ENCODE measurements around the gene THEM5. TPM values are rescaled to one million over a fixed set of nuclear protein-coding genes. Genes with fewer than 3 reads are reported as not detected.

Gene THEM5
- total RNA-seq, 2 experiments from 2014 or later: not detected

DNA sequence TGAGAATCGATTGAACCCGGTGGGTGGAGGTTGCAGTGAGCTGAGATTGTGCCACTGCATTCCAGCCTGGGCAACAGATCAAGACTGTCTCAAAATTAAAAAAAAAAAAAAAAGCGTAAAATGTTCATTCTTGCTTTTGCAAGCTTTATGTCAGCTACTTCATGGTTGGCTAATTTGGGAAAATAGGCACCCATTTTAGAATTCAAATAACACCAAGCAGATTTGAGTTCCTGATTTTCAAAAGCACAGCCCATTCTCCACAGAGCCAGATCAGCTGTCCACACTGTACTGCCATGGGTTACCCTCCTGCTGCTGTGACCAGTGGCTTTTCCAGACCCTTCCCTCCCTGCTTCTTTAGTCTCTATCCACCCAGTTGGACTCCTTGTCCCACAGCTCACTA is 4.4 kb downstream of the THEM5 start:
- H3K27ac Mint-ChIP-seq: peak overlapping the region; percentile 1
- H3K4me3 Mint-ChIP-seq: no peak overlapping the region
- no peak for DNase-seq
- intact Hi-C loops (cut with micrococcal nuclease): loop anchor here (5.0 kb wide), 1 partner anchor 33 kb away; no protein-coding TSS in a partner anchor
- H3K9me3 Mint-ChIP-seq: no peaks in the 10 kb centered on the region
- CTCF ChIA-PET: interaction anchor here (1.2 kb wide), 1 partner anchor 9 kb away, joined by 3 read pairs; the partner anchor contains the start of gene C2CD4D
- no peaks in the 10 kb centered on the region for H3K27me3 Mint-ChIP-seq (ENCODE audit: low read depth)
- H3K36me3 Mint-ChIP-seq (ENCODE audit: low read depth): peaks cover 12% of the 10 kb centered on the region
- H3K4me1 Mint-ChIP-seq (ENCODE audit: low read depth): peaks cover 26% of the 10 kb centered on the region

DNA sequence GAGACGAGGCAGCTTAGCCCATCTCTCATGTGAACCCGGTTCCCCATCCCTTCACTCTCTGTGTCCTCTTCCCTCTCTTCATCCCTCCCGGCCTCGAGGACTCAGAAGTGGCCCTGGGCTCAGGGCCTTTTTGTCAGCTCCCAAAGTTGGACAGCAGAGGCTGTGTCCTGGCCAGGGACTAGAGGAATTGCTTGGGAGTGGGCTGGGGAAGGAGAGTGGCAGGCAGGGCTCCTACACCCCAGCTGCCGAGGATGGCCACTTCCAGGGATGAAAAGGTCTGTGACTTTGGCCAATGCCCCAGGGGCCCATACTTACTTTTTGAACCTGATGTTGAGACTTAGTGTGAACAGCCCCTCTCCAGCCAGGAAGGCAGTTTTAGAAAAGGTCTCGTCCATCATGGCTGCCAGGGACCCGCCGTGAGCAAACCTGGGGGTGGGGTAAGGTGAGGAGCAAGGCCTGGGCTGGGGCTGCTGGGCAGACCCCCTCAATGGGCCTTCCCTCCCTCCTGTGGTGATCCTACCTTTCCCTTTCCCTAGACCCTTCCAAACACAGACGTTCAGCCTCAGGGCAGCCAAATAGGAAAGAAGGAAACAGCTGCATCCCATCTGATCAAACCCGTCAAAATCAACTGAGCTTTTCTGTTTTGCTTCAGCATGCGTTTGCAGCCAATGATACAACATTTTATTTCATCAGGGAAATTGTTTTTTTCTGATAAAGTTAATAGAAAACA is 5.5 kb downstream of the THEM5 start:
- Mint-ChIP-seq H3K4me1 (ENCODE audit: low read depth) (peaks cover 26% of the 10 kb centered on the region), H3K27me3 (ENCODE audit: low read depth) (no peaks in the 10 kb centered on the region), H3K9me3 (no peaks in the 10 kb centered on the region), H3K27ac (peak overlapping the region; percentile 56), H3K4me3 (no peak overlapping the region), H3K36me3 (ENCODE audit: low read depth) (peaks cover 12% of the 10 kb centered on the region)
- intact Hi-C loops (cut with micrococcal nuclease): loop anchor here (1.0 to 5.0 kb wide), 2 partner anchors 9 to 34 kb away; partner anchors contain the start of gene C2CD4D
- no peak for DNase-seq
- CTCF ChIA-PET: interaction anchor here (0.6 to 1.1 kb wide), 3 partner anchors 11 to 154 kb away, joined by 3 to 5 read pairs (median 4); no protein-coding TSS in a partner anchor

- no peak overlapping the region for H3K4me3 Mint-ChIP-seq
Measured at GRCh38 chr1:151846686-151847237, 6.8 kb downstream of the THEM5 start.

DNA sequence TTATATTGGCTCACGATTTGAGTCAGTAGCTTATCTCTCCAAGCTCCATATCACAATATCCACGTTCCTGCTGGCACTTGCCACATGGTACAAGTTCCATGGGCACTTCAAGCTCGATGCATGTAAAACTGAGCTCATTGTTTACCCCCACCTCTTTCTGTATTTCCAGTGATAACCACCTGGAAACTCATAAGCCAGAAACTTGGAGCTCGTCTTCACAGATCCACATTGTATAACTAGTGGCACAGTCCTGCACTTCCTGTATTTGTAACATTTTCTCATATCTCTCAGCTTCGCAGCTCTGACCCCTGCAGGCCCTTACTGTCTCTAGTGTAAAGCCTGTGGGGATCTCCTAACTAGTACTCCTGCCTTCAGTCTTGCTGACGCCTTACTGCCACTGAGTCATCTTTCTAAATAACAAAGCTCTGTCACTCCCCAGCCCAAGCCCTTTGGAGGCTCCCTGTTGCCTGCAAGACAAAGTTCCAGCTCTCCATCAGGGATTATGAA is 7.4 kb downstream of the THEM5 start:
- Mint-ChIP-seq H3K9me3 (no peaks in the 10 kb centered on the region), H3K4me3 (no peak overlapping the region), H3K4me1 (ENCODE audit: low read depth) (peaks cover 26% of the 10 kb centered on the region), H3K27ac (no peak overlapping the region), H3K36me3 (ENCODE audit: low read depth) (peaks cover 14% of the 10 kb centered on the region), H3K27me3 (ENCODE audit: low read depth) (no peaks in the 10 kb centered on the region)
- intact Hi-C loops (cut with micrococcal nuclease): loop anchor here (5.0 kb wide), 1 partner anchor 36 kb away; no protein-coding TSS in a partner anchor
- CTCF ChIA-PET: interaction anchor here (0.8 to 1.2 kb wide), 3 partner anchors 9 to 113 kb away, joined by 3 to 4 read pairs (median 3); no protein-coding TSS in a partner anchor
- DNase-seq: peak; percentile 43

More at GRCh38 chr1:151846686-151847237, 6.8 kb downstream of the THEM5 start:
- DNase-seq: peak; percentile 29
- H3K36me3 Mint-ChIP-seq (ENCODE audit: low read depth): peaks cover 14% of the 10 kb centered on the region
- peak overlapping the region; percentile 29 for H3K27ac Mint-ChIP-seq
- intact Hi-C loops (cut with micrococcal nuclease): loop anchor here (5.0 kb wide), 1 partner anchor 36 kb away; no protein-coding TSS in a partner anchor
- CTCF ChIA-PET: interaction anchor here (0.8 to 1.2 kb wide), 3 partner anchors 10 to 113 kb away, joined by 3 to 4 read pairs (median 3); no protein-coding TSS in a partner anchor
- no peaks in the 10 kb centered on the region for H3K27me3 Mint-ChIP-seq (ENCODE audit: low read depth)
- no peaks in the 10 kb centered on the region for H3K9me3 Mint-ChIP-seq
- H3K4me1 Mint-ChIP-seq (ENCODE audit: low read depth): peaks cover 26% of the 10 kb centered on the region

DNA sequence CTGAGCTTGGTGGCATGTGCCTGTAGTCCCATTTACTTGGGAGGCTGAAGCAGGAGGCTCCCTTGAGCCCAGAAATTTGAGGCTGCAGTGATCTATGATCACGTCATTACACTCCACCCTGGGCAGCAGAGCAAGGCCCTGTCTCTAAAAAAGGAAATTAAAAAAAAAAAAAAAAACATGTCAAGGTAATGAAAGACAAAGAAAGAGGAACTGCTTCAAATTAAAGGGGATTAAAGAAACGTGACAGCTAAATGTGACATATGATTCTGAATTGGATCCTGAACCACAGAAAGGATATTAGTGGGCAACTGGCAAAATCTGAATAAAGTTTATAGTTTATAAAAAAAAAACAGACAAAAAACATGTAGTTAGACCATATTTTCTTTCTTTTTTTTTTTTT is 10.1 kb downstream of the THEM5 start:
- H3K27me3 Mint-ChIP-seq (ENCODE audit: low read depth): no peaks in the 10 kb centered on the region
- H3K36me3 Mint-ChIP-seq (ENCODE audit: low read depth): peaks cover 14% of the 10 kb centered on the region
- no peaks in the 10 kb centered on the region for H3K9me3 Mint-ChIP-seq
- intact Hi-C loops (cut with micrococcal nuclease): no loop called here
- no peak overlapping the region for H3K27ac Mint-ChIP-seq
- no peak overlapping the region for H3K4me3 Mint-ChIP-seq
- CTCF ChIA-PET: interaction anchor here (0.8 to 1.2 kb wide), 2 partner anchors 39 to 158 kb away, joined by 3 read pairs; no protein-coding TSS in a partner anchor
- peaks cover 34% of the 10 kb centered on the region for H3K4me1 Mint-ChIP-seq (ENCODE audit: low read depth)
- no peak for DNase-seq

GRCh38 chr1:151841141-151841540 is 12.4 kb downstream of the THEM5 start:
- CTCF ChIA-PET: interaction anchor here (1.2 kb wide), 1 partner anchor 160 kb away, joined by 3 read pairs; no protein-coding TSS in a partner anchor
- DNase-seq: no peak
- H3K36me3 Mint-ChIP-seq (ENCODE audit: low read depth): peaks cover 8% of the 10 kb centered on the region
- H3K27ac Mint-ChIP-seq: no peak overlapping the region
- no peaks in the 10 kb centered on the region for H3K9me3 Mint-ChIP-seq
- H3K4me1 Mint-ChIP-seq (ENCODE audit: low read depth): peaks cover 36% of the 10 kb centered on the region
- intact Hi-C loops (cut with micrococcal nuclease): no loop called here
- H3K27me3 Mint-ChIP-seq (ENCODE audit: low read depth): no peaks in the 10 kb centered on the region
- H3K4me3 Mint-ChIP-seq: peak overlapping the region; percentile 4

- H3K4me3 Mint-ChIP-seq: peak overlapping the region; percentile 88
- H3K36me3 Mint-ChIP-seq (ENCODE audit: low read depth): peaks cover 6% of the 10 kb centered on the region
- H3K4me1 Mint-ChIP-seq (ENCODE audit: low read depth): peaks cover 34% of the 10 kb centered on the region
- DNase-seq: no peak
- H3K27ac Mint-ChIP-seq: peak overlapping the region; percentile 83
- CTCF ChIA-PET: interaction anchor here (0.7 to 1.2 kb wide), 5 partner anchors 9 to 161 kb away, joined by 3 to 5 read pairs (median 3); no protein-coding TSS in a partner anchor
- no peaks in the 10 kb centered on the region for H3K9me3 Mint-ChIP-seq
- no peaks in the 10 kb centered on the region for H3K27me3 Mint-ChIP-seq (ENCODE audit: low read depth)
- intact Hi-C loops (cut with micrococcal nuclease): no loop called here
Measured at GRCh38 chr1:151840421-151840820, 13.1 kb downstream of the THEM5 start.

- no peaks in the 10 kb centered on the region for H3K27me3 Mint-ChIP-seq (ENCODE audit: low read depth)
- H3K4me1 Mint-ChIP-seq (ENCODE audit: low read depth): peaks cover 34% of the 10 kb centered on the region
- H3K9me3 Mint-ChIP-seq: no peaks in the 10 kb centered on the region
- CTCF ChIA-PET: interaction anchor here (0.5 to 1.2 kb wide), 6 partner anchors 10 to 668 kb away, joined by 3 to 5 read pairs (median 3); no protein-coding TSS in a partner anchor
- peaks cover 3% of the 10 kb centered on the region for H3K36me3 Mint-ChIP-seq (ENCODE audit: low read depth)
- peak; percentile 83 for DNase-seq
- intact Hi-C loops (cut with micrococcal nuclease): loop anchor here (1.0 to 10.0 kb wide), 8 partner anchors 9 to 645 kb away; partner anchors contain the start of genes CELF3, PIP5K1A, POGZ and VPS72
- H3K27ac Mint-ChIP-seq: peak within 1 kb of the TSS; percentile 83
- peak within 1 kb of the TSS; percentile 88 for H3K4me3 Mint-ChIP-seq
Measured at GRCh38 chr1:151839457-151840403, 13.8 kb downstream of the THEM5 start, which contains the start of gene C2CD4D. Gene C2CD4D (minus strand): TSS chr1:151839820. CDS start chr1:151838989, 831 bp downstream.

DNA sequence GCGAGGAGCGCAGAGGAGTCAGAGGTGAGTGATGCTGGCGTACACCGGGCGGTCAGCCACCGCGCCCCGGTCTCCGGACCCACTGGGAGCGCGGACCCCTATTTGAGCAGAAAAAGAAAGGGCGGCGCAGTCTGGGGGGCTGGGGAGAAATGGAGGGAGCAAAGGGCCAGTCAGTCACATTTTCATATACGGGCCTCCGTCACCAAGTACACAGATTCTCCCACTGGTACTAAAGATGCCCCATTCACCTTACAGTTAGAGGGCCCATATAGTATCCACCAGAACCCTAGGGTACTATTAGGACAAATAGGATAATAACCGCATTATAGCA is 14.5 kb downstream of the THEM5 start:
- CTCF ChIA-PET: no interaction called here
- H3K27me3 Mint-ChIP-seq (ENCODE audit: low read depth): no peaks in the 10 kb centered on the region
- H3K36me3 Mint-ChIP-seq (ENCODE audit: low read depth): peaks cover 2% of the 10 kb centered on the region
- intact Hi-C loops (cut with micrococcal nuclease): loop anchor here (1.0 to 10.0 kb wide), 8 partner anchors 9 to 644 kb away; partner anchors contain the start of genes CELF3, PIP5K1A, POGZ and VPS72
- no peak for DNase-seq
- peak overlapping the region; percentile 83 for H3K27ac Mint-ChIP-seq
- peaks cover 37% of the 10 kb centered on the region for H3K4me1 Mint-ChIP-seq (ENCODE audit: low read depth)
- H3K9me3 Mint-ChIP-seq: no peaks in the 10 kb centered on the region
- peak overlapping the region; percentile 88 for H3K4me3 Mint-ChIP-seq

- Mint-ChIP-seq H3K27me3 (ENCODE audit: low read depth) (no peaks in the 10 kb centered on the region), H3K9me3 (no peaks in the 10 kb centered on the region), H3K27ac (peak overlapping the region; percentile 83), H3K4me1 (ENCODE audit: low read depth) (peaks cover 43% of the 10 kb centered on the region), H3K36me3 (ENCODE audit: low read depth) (peaks cover 2% of the 10 kb centered on the region), H3K4me3 (peak overlapping the region; percentile 88)
- CTCF ChIA-PET: no interaction called here
- peak; percentile 53 for DNase-seq
- intact Hi-C loops (cut with micrococcal nuclease): loop anchor here (1.0 to 10.0 kb wide), 8 partner anchors 10 to 644 kb away; partner anchors contain the start of genes CELF3, PIP5K1A, POGZ and VPS72
Measured at GRCh38 chr1:151838222-151839081, 15.1 kb downstream of the THEM5 start.
